CD4-positive, alpha-beta T cell treated with Interleukin-12 subunit alpha and Interleukin-12 subunit beta, for 1 hour (primary cell): Measurements from ENCODE around the gene ZNF101.
A peak's percentile ranks its signal among the peaks of the same experiment; 100 is the strongest.

ENCODE experiments used
- DNase-seq: peaks from one replicate; pipeline ENCODE4 v3.0.0-alpha.2; 2020

ZNF101 gene

GRCh38 chr19:19721896-19722295 lies 53.3 kb downstream of the ZNF101 start:
- no peak for DNase-seq

DNA sequence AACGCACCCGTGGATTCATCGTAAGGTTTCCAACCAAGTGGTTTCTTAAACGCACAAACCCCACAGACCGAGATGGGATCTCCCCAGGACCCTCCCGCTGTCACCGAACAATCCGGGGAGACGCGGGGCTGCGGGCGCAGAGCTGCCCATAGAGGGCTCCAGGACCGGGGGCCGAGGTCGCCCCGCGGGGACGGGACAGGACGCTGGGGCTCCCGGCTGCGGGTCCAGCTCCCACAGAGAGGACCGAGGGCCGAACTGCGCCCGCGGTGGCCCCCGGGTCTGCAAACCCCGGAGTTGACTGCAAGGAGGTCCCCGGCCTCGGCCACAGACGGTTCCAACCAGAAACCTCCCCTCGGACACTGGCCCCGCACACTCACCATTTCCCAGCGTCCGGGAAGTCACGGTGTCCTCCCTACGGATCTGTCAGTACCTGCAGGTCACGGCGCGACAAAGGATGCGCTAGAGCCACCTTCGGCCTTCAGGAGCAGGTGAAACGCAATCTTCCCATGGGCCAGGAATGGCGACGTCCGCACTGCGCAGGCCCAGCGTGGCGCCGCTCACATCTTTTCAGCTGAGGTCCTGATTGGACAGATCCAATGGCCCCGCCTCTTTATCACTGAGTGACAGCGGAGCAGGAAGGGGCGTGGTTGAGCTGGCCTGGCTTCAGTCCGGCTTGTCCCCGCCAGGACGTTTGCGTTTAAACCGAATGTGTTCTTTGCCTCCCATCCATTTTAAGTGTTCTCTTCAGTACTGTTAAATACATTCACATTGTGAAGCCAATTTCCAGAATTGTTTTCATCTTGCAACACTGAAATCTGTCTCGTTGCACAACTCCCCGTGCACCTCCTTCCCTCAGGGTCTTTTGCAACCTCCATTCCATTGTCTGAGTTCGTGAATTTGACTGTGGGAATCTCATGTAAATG lies 64.2 kb downstream of the ZNF101 start, which contains the start of gene ZNF14:
TSS of gene ZNF14 (minus strand) at position 534 of the 923 bp plus-strand sequence. CDS start at position 380, 154 bp downstream.
- DNase-seq, result peak; percentile 94
